ENCODE results near the gene MX2.

Gene MX2

DNA sequence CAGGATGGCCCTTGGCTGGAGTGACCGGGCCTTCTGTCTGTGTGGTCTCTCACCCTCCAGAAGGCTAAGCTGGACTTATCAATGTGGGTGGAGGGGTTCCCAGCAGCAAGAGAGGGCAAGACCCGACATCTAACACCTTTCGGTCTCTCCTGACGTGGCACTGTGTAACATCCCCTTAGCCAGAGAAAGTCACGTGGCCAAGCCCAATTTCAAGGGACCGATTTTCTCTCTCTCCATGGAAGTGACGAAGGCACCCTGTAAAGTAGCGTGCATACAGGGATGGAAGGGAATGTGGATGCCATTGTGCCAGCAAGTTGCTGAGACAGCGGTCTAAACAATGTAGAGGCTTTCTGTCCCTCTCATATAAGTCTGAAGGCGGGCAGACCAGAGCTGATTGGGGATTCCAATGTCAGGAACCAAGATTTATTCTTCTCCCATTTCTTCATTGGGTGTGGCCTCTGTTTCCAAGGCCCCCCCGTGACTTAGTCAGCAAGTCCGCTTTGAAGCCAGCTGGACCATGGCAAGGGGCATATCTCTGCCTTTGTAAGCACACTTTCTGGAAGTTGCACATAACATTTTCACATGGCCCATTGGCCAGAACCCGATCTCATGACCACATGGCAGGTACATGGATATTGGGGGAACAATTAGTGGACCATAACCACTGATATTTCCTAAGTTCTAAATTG lies 76.7 kb downstream of the MX2 start:
- no peak for DNase-seq (ENCODE audit: low read depth)

DNA sequence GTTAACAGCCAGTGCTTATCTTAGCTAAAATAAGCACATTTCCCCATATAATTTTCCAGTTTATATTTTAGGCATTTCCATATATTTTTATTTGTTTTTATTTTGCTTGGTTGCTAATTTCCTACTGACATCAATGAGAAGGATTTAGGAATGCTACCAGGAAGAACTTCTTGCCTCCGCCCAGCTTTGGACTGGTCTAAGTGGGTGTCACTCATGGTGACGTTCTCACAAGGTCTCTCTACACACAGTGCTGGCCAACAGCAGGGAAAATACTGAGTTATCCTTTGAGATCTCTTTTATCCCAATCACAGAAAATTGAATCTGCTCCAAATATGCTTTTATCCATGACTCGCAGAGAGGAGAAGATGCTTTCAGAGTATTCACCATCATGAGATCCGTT lies 77.4 kb downstream of the MX2 start:
- DNase-seq (ENCODE audit: low read depth) = no peak

GRCh38 chr21:41441546-41441945 lies 79.7 kb downstream of the MX2 start:
- DNase-seq (ENCODE audit: low read depth) = no peak

DNA sequence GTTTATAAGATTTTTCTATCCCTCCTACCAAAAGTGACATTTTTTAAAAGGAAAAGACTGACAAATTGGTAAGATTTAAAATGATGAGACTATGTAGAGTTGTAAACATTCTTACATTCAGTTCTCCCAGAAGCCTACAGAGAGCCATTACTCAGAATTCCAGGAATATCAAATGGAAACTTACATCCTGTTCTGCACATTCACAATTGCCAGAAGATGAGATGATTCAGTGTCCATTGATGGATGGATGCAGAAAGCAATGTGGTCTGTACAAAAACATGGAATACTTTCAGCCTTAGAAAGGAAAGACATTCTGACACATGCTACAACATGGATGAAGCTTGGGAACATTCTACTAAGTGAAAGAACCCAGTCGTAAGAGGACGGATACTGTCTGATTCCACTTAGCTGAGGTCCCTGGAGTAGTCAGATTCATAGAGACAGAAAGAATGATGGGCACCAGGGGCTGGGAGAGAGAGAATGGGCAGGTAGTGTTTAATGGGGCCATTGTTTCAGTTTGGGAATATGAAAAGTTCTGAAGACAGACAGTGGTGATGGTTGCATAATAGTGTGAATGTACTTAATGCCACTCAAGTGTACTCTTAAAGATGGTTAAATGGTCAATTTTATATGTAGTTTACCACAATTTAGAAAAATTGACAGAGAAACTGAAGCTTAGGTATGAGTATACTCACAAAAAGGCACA lies 80.8 kb downstream of the MX2 start:
- DNase-seq (ENCODE audit: low read depth) = no peak

DNA sequence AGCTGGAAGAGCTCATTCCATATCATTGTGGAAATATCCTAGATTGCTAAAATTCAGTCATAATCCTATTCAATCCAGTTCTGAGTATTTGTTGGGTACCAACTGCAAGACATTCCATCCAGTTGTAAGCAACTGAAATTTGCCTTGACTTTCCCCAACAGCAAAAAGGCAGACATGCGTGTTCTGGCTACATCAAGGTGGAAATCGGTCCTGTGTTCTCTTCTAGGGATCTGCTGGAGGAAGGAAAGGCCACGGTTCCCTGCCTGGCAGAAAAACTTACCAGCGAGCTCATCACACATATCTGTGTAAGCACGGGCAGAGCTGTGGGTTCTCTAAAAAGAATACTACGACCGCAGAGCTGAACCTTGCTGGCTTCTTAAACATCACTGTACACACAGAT lies 81.7 kb downstream of the MX2 start:
- DNase-seq (ENCODE audit: low read depth) = no peak

- DNase-seq (ENCODE audit: low read depth) = no peak
These were observed 83.1 kb downstream of the MX2 start for GRCh38 chr21:41444703-41445464.

DNA sequence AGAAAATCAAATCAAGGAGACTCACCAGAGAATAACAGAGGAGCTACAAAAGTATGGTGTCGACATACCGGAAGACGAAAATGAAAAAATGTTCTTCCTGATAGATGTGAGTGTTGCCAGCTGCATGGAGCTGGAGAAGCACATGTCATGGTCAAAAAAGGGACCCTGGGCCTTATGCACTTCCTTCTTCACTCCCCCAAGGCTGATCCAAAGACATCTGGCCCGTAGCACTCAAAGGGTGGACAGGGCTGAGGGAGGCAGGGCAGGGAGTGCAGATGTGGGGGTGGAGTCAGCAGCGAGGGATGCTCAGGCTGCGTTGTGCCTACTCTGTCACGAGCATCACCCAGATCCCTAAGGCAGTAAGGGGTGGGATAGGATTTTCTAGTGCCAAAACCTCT lies 83.6 kb downstream of the MX2 start:
- no peak for DNase-seq (ENCODE audit: low read depth)

GRCh38 chr21:41446586-41446985 lies 84.8 kb downstream of the MX2 start:
- DNase-seq (ENCODE audit: low read depth) = no peak

- DNase-seq (ENCODE audit: low read depth) = no peak
These were observed 85.5 kb downstream of the MX2 start for GRCh38 chr21:41447356-41447755.

- DNase-seq (ENCODE audit: low read depth) = no peak
These were observed 87.8 kb downstream of the MX2 start for GRCh38 chr21:41449613-41450012.

DNA sequence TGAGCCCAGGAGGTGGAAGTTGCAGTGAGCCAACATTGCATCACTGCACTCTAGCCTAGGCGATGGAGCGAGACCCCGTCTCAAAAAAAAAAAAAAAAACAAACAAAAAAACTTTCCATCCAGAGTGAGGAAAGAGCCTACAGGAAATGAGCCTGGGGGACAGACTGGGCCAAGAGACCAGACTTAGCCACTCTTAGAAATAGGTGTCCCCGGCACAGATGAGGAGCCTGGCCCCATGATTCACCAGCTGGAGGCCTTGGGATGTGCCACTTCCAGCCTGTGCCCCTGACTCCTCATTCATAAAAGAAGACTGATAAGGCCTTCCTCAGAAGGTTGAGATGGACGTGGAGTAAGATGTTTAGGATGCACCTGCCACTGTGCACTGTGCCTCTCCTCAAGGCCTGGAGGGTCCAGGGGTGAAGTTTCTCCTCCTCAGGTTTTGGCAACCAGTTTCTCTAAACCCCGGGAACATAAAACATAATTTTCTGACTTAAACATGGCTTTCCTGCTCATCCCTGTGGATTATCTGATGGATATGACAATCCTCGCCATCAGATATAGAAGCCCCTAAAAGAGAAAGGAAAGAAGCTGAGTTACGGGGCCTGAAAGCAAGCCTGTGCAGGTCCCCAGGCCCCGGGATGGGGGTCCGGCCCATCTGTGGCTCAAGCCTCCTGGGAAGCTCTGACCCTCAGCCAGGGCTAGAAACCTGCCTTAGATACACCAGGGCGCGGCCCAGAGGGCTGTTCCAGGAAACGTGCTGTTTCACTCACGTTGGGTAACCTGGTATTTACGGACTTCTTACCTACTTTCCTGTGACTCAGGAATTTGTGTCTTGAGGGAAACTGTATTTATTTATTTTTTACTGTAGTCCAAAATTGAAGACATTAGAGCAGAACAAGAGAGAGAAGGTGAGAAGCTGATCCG lies 90.2 kb downstream of the MX2 start:
- no peak for DNase-seq (ENCODE audit: low read depth)

- no peak for DNase-seq (ENCODE audit: low read depth)
These were observed 91.4 kb downstream of the MX2 start for GRCh38 chr21:41453198-41453597.

DNA sequence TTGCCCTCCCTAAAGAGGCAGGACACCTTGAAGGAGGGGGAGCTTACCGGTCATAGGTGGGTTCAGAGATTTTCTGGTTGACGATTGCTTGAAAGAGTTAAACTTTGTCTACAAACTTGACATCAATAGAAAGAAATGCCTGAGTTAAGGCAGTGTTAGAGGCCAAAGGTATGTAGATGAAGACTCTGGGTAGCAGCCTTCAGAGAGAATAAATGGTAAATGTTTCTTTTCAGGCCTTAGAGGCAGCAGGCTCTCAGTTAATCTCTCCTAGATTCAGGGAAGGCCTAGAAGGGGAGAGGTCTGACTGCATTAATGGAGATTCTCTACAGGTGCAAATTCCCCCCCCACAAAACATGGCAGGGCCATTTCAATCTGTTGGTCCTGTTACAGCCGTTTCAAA lies 91.9 kb downstream of the MX2 start:
- no peak for DNase-seq (ENCODE audit: low read depth)

DNA sequence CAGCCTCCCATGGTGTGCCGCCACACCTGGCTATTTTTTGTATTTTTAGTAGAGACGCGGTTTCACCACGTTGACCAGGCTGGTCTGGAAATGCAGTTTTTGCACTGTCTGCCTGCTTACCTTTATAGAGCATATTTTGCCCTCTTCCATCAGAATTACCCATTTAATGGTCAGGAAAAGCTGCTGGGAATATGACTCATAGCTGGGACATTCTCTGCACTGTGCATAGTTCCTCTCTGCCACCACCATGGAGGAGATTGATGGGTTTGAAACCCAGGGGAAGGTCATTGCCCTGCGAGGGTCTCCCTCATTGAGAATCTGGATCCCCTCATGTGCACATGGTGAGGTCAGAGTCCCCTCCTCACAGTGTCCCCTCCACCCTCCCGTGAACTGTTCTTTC lies 96.3 kb downstream of the MX2 start:
- no peak for DNase-seq (ENCODE audit: low read depth)

DNA sequence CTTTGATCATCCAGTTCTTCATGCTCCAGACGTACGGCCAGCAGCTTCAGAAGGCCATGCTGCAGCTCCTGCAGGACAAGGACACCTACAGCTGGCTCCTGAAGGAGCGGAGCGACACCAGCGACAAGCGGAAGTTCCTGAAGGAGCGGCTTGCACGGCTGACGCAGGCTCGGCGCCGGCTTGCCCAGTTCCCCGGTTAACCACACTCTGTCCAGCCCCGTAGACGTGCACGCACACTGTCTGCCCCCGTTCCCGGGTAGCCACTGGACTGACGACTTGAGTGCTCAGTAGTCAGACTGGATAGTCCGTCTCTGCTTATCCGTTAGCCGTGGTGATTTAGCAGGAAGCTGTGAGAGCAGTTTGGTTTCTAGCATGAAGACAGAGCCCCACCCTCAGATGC lies 96.7 kb downstream of the MX2 start:
- DNase-seq (ENCODE audit: low read depth) = no peak
